Choroid plexus epithelial cell (primary cell): ENCODE data around the gene EFCAB13.

ENCODE experiments used
- DNase-seq: peaks from one replicate; pipeline ENCODE4 v3.0.0-alpha.2; 2010; ENCODE audit warnings: low read depth
- H3K4me3 ChIP-seq: 2 replicates; pipeline ENCODE4 v1.5.1; 2011; ENCODE audit warnings: low read depth, mild to moderate bottlenecking, control low read depth, low read length, moderate library complexity
- TF ChIP-seq, protein P1 (sequence below): conservative IDR thresholded peaks from 2 replicates; pipeline ENCODE4 v1.5.1; 2011; ENCODE audit warnings: low read depth, mild to moderate bottlenecking, control low read depth, inconsistent platforms, low read length, moderate library complexity

Gene EFCAB13

DNA sequence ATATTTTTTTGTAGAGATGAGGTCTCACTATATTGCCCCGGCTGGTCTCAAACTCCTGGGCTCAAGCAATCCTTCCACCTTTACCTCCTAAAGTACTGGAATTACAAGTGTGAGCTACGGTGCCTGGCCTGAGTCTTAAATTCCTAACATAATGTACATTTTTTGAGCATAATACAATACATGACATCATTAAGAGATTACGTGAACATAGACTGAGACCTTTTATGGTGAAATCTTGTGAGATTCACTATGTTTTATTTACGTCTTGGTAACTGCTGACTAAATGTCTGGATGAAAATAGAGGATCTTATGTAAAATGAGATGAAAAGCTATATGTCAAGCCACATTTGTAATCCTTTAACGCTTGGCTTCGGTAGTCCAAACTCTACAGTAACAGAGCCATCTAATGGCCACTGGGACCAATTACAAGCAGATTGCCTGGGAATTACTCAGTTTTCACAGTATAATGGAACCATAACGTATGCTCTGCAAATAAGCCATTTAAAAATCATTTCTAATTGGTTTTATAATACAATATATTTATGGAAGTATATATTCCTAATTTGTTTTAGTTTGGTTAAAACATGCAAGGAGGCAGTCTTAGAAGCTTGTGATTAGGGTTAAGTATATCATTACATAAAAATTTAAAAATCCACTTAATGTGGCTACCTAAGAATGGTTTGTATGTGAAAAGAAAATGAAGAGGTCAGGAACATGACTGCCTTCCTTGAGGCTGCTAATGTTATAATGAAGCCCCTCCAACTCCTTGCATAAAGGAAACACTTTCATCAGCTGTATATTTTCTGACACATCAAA lies 8.1 kb upstream of the EFCAB13 start:
- no peak overlapping the region for H3K4me3 ChIP-seq
- DNase-seq, result peak; percentile 96
- TF ChIP-seq, protein P1, sequence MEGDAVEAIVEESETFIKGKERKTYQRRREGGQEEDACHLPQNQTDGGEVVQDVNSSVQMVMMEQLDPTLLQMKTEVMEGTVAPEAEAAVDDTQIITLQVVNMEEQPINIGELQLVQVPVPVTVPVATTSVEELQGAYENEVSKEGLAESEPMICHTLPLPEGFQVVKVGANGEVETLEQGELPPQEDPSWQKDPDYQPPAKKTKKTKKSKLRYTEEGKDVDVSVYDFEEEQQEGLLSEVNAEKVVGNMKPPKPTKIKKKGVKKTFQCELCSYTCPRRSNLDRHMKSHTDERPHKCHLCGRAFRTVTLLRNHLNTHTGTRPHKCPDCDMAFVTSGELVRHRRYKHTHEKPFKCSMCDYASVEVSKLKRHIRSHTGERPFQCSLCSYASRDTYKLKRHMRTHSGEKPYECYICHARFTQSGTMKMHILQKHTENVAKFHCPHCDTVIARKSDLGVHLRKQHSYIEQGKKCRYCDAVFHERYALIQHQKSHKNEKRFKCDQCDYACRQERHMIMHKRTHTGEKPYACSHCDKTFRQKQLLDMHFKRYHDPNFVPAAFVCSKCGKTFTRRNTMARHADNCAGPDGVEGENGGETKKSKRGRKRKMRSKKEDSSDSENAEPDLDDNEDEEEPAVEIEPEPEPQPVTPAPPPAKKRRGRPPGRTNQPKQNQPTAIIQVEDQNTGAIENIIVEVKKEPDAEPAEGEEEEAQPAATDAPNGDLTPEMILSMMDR, result peak; percentile 79

GRCh38 chr17:47316311-47316710 lies 7.4 kb upstream of the EFCAB13 start:
- H3K4me3 ChIP-seq, result no peak overlapping the region
- TF ChIP-seq, protein P1, result no peak
- DNase-seq, result peak; percentile 55

GRCh38 chr17:47317119-47317518 lies 6.6 kb upstream of the EFCAB13 start:
- H3K4me3 ChIP-seq, result no peak overlapping the region
- TF ChIP-seq, protein P1, result no peak
- DNase-seq, result no peak

- no peak for DNase-seq
- no peak overlapping the region for H3K4me3 ChIP-seq
- TF ChIP-seq, protein P1, result no peak
Observed at GRCh38 chr17:47318197-47318918, 5.4 kb upstream of the EFCAB13 start.

DNA sequence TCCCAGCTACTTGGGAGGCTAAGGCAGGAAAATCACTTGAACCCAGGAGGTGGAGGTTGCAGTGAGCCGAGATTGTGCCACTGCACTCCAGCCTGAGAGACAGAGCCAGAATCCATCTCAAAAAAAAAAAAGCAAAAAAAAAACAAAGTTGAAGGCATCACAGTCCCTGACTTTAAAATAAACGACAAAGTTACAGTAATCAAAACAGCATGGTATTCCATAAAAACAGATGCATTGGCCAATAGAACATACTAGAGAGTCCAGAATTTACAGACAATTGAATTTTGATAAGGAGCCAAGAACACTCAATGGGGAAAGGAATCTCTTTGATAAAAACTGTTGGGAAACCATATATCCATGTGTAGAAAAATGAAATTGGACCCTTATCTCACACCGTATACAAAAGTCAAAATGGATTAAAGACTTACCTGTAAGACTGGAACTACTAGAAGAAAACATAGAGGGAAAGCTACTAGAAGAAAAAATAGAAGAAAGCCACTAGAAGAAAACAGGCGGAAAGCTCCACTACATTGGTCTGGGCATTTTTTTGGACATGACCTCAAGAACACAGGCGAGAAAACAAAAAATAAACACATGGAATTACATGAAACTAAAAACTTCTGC lies 2.8 kb upstream of the EFCAB13 start:
- H3K4me3 ChIP-seq, result no peak overlapping the region
- TF ChIP-seq, protein P1, result no peak
- no peak for DNase-seq

- TF ChIP-seq, protein P1, result no peak
- DNase-seq, result peak; percentile 40
- H3K4me3 ChIP-seq, result peak overlapping the region; percentile 72
Observed at GRCh38 chr17:47324224-47325020, 667 bp downstream of the EFCAB13 start.
